SU-DHL-6 (cell line): Measurements from ENCODE around the gene GAS7.

Experiments
- H2AFZ ChIP-seq: fragments of 200-600 bp; sonication (generic); 2 replicates; pipeline ENCODE4 v1.6.1; 2014; ENCODE audit warnings: low read depth, mild to moderate bottlenecking, moderate library complexity, mixed read lengths, antibody characterized with exemption, low read length; ENCODE audit not compliant: severe bottlenecking
- H3F3A ChIP-seq: fragments of 200-600 bp; shearing (Covaris generic); 2 replicates; pipeline ENCODE4 v1.6.0; 2016; ENCODE audit warnings: antibody characterized with exemption, mild to moderate bottlenecking; ENCODE audit not compliant: insufficient read depth
- H3K27ac ChIP-seq: fragments of 200-600 bp; sonication (generic); 2 replicates; pipeline ENCODE4 v1.5.1; 2016; ENCODE audit warnings: low read depth, mild to moderate bottlenecking, low read length, moderate library complexity, mixed read lengths
- H3K27me3 ChIP-seq: fragments of 200-600 bp; sonication (generic), shearing (Covaris generic); 2 replicates; pipeline ENCODE4 v1.6.0; 2014; ENCODE audit warnings: mild to moderate bottlenecking, low read length
- H3K36me3 ChIP-seq: fragments of 200-600 bp; sonication (generic); 2 replicates; pipeline ENCODE4 v1.6.1; 2014; ENCODE audit warnings: mild to moderate bottlenecking, low read length, mixed read lengths
- H3K4me2 ChIP-seq: fragments of 300-600, 200-600 bp; shearing (Covaris generic), sonication (generic); 2 replicates; pipeline ENCODE4 v1.6.0; 2014; ENCODE audit warnings: low read length, low read depth, mild to moderate bottlenecking; ENCODE audit not compliant: poor library complexity, severe bottlenecking
- H3K4me3 ChIP-seq: fragments of 200-600 bp; sonication (generic); 2 replicates; pipeline ENCODE4 v1.5.1; 2014; ENCODE audit warnings: antibody characterized with exemption, low read length, mild to moderate bottlenecking, mixed read lengths; ENCODE audit not compliant: insufficient read depth, poor library complexity, severe bottlenecking
- H3K79me2 ChIP-seq: fragments of 200-600 bp; sonication (generic); 2 replicates; pipeline ENCODE4 v1.6.1; 2014; ENCODE audit warnings: mild to moderate bottlenecking, low read length, moderate library complexity; ENCODE audit not compliant: insufficient read depth
- H3K9ac ChIP-seq: fragments of 200-600 bp; sonication (generic); 2 replicates; pipeline ENCODE4 v1.7.0; 2014; ENCODE audit warnings: mild to moderate bottlenecking, low read length
- H3K9me2 ChIP-seq: fragments of 200-600 bp; sonication (generic); replicated peaks from 2 replicates; pipeline ENCODE4 v1.6.1; 2014; ENCODE audit warnings: low read length; ENCODE audit not compliant: insufficient read depth
- H3K9me3 ChIP-seq: fragments of 200-600 bp; sonication (generic); 2 replicates; pipeline ENCODE4 v1.6.1; 2014; ENCODE audit warnings: low read length, mixed read lengths; ENCODE audit not compliant: insufficient read depth
- H4K20me1 ChIP-seq: fragments of 200-600 bp; sonication (generic); 2 replicates; pipeline ENCODE4 v1.6.1; 2014; ENCODE audit warnings: low read depth, mild to moderate bottlenecking, antibody characterized with exemption, low read length, moderate library complexity, mixed read lengths
- CTCF ChIP-seq: fragments of 200-600 bp; sonication (generic); IDR thresholded peaks from one replicate; pipeline ENCODE4 v1.5.1; 2017; ENCODE audit warnings: antibody characterized with exemption, mild to moderate bottlenecking, low read length, moderate library complexity; ENCODE audit not compliant: insufficient read depth, poor library complexity, severe bottlenecking
- EZH2phosphoT487 ChIP-seq: fragments of 200-600 bp; sonication (generic), shearing (Covaris generic); conservative IDR thresholded peaks from 2 replicates; pipeline ENCODE4 v1.6.1; 2018; ENCODE audit warnings: mild to moderate bottlenecking, antibody characterized with exemption, low read length, moderate library complexity, mixed read lengths

Gene GAS7

GRCh38 chr17:10229181-10229580 is 30.8 kb upstream of the GAS7 start:
- H3K27me3 ChIP-seq, result no peaks in the 10 kb centered on the region
- H3K4me2 ChIP-seq, result no peak overlapping the region
- H3K79me2 ChIP-seq, result no peaks in the 10 kb centered on the region
- no peak for TF ChIP-seq CTCF
- TF ChIP-seq EZH2phosphoT487, result no peak
- no peaks in the 10 kb centered on the region for H3K36me3 ChIP-seq
- H3K9me3 ChIP-seq, result no peaks in the 10 kb centered on the region
- H3F3A ChIP-seq, result no peaks in the 10 kb centered on the region
- H3K27ac ChIP-seq, result no peak overlapping the region
- H4K20me1 ChIP-seq, result no peaks in the 10 kb centered on the region
- H3K9ac ChIP-seq, result no peak overlapping the region
- no peak overlapping the region for H3K4me3 ChIP-seq
- no peak overlapping the region for H2AFZ ChIP-seq
- H3K9me2 ChIP-seq, result no peaks in the 10 kb centered on the region

GRCh38 chr17:10226930-10227695 is 28.7 kb upstream of the GAS7 start:
- H3K9me2 ChIP-seq, result no peaks in the 10 kb centered on the region
- H2AFZ ChIP-seq, result no peak overlapping the region
- H3K27me3 ChIP-seq, result no peaks in the 10 kb centered on the region
- no peak overlapping the region for H3K4me3 ChIP-seq
- no peaks in the 10 kb centered on the region for H3K9me3 ChIP-seq
- H3F3A ChIP-seq, result no peaks in the 10 kb centered on the region
- H3K9ac ChIP-seq, result no peak overlapping the region
- H3K4me2 ChIP-seq, result no peak overlapping the region
- no peaks in the 10 kb centered on the region for H3K36me3 ChIP-seq
- H3K79me2 ChIP-seq, result no peaks in the 10 kb centered on the region
- no peaks in the 10 kb centered on the region for H4K20me1 ChIP-seq
- H3K27ac ChIP-seq, result no peak overlapping the region
- TF ChIP-seq EZH2phosphoT487 (no peak), CTCF (peak; percentile 85)

GRCh38 chr17:10224582-10225195 is 26.3 kb upstream of the GAS7 start:
- Histone ChIP-seq H3K36me3 (no peaks in the 10 kb centered on the region), H3F3A (no peaks in the 10 kb centered on the region), H3K9me2 (no peaks in the 10 kb centered on the region), H3K4me2 (no peak overlapping the region), H3K9me3 (no peaks in the 10 kb centered on the region), H3K79me2 (no peaks in the 10 kb centered on the region), H3K27ac (no peak overlapping the region), H3K27me3 (no peaks in the 10 kb centered on the region), H4K20me1 (no peaks in the 10 kb centered on the region), H3K4me3 (no peak overlapping the region), H3K9ac (no peak overlapping the region), H2AFZ (no peak overlapping the region)
- TF ChIP-seq CTCF (no peak), EZH2phosphoT487 (no peak)
